NCI-H2171 treated with DMSO at 0.1 percent for 48 hours (cell line): ENCODE results near the gene PRIMPOL.

ENCODE experiments used
- DNase-seq: peaks from one replicate; lab custom pipeline; 2025; lab: John Stamatoyannopoulos, UW

PRIMPOL gene

GRCh38 chr4:184666670-184667069 lies 17.1 kb downstream of the PRIMPOL start:
- no peak for DNase-seq

GRCh38 chr4:184668096-184668495 lies 18.6 kb downstream of the PRIMPOL start:
- no peak for DNase-seq

GRCh38 chr4:184668511-184669114 lies 19.1 kb downstream of the PRIMPOL start:
- DNase-seq = no peak

- no peak for DNase-seq
Observed at GRCh38 chr4:184669251-184669650, 19.7 kb downstream of the PRIMPOL start.

- DNase-seq = no peak
Observed at GRCh38 chr4:184671101-184671500, 21.6 kb downstream of the PRIMPOL start.

- no peak for DNase-seq
Observed at GRCh38 chr4:184672741-184673140, 23.2 kb downstream of the PRIMPOL start.

DNA sequence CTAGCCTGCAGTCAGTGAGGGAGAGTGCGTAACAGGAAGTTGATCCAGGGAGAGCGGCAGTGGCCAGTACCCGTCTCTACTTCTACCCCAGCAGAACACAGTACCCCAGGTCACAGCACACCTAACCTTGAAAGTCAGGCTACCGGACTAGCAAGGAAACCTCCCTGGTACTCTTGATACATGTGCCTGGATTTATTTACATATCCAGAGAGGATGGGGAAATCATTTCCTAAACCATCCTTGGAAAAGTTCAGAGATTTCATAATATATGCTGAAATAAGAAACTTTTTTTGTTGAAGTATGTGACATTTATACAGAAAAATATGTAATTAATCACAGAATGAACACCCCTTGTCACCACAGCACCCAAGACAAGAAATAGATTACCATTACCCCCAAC lies 24.5 kb downstream of the PRIMPOL start:
- no peak for DNase-seq

GRCh38 chr4:184675018-184675417 lies 25.5 kb downstream of the PRIMPOL start:
- DNase-seq = no peak

DNA sequence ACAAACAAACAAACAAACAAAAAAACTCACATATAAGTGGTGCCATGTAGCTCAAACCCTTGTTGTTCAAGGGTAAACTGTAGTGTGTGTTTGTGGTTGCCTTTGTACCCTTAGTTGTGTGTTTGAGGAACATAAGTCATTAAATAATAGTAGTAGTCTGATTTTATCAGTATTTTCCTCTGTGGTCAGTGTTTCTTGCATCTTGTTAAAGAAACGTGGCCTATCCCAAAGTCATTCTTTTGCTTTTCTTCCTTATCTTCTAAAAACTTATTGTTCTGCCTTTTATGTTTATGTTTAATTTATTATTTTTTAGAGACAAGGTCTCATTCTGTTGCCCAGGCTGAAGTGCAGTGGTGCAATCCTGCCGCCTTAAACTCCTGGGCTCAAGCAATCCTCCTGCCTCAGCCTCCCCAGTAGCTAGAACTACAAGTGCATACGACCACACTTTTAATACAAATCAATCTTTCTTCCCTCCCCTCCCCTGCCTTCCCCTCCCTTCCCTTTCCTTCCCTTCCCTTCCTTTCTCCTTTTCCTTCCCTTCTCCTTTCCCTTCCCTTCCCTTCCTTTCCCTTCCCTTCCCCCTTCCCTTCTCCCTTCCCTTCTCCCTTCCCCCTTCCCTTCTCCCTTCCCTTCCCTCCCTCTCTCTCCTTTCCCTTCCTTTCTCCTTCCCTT lies 26.4 kb downstream of the PRIMPOL start:
- no peak for DNase-seq

- no peak for DNase-seq
Observed at GRCh38 chr4:184680698-184681097, 31.2 kb downstream of the PRIMPOL start.

DNA sequence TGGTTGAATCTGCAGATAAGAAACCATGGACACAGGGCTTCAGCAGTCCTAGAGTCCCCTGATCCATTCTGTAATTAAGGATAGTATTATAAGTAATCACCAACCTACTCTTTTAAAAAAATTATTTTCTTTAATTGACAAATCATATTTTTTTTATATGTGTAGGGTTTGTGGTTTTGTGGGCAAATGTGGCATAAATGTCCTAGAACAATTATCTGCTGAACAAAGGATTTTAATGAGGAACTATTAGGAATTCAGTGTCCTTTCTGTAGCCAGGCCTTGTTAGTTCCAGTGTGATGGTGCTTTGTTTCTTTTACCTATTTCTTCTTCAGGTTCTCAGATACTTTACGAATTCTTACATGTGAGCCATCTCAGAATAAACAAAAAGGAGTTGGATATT lies 32.4 kb downstream of the PRIMPOL start:
- DNase-seq = no peak

DNA sequence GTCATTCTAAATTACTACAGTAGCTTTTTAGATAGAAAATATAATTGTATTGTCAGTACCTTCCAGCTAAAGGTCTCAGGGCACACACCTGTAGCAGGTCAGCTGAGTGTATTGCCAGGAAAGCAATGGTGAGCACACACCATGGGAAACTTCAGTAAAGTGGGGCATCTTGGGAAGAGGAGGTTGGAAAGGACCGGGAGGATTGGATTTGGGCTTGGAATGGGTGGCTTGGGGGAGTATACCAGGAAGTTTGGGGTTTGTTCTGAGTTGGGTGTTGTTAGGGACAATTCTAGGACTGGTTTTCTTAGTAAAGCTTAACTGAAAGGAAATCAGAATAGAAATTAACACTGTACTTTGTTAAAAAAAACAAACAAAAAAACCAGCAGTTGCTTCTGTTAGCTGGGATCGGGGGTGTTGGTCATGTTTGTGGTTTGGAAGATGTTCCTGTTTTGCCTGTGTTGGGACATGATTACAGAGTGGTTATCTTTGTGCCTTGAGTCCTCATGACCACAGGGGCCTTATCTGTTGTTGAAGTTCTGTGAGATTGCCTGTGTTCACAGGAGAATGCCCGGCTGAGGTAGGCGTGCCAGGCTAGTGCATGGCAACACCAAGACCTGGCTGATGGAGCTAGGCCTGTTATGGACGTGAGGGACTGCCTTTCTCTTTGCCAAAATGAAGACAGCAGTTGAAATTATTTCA lies 35.1 kb downstream of the PRIMPOL start:
- no peak for DNase-seq

DNA sequence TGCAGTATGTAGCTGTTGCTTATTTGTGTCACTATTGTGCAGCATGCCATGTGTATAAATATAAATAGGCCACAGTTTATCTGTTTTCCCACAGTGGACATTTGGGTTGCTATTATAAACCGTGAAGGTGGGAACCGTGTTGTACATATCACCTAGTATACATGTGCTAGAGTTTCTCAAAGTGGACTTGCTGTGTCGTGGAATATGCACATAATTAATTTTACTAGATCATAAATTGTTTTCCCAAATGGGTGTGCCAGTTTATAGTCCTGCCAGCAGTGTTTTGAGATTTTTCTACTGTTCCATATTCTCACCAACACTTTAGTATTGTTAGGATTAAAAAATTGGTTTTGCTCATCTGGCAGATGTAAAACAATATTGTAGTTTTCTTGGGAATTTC lies 38.5 kb downstream of the PRIMPOL start:
- DNase-seq = no peak

- no peak for DNase-seq
Observed at GRCh38 chr4:184688447-184688846, 38.9 kb downstream of the PRIMPOL start.

DNA sequence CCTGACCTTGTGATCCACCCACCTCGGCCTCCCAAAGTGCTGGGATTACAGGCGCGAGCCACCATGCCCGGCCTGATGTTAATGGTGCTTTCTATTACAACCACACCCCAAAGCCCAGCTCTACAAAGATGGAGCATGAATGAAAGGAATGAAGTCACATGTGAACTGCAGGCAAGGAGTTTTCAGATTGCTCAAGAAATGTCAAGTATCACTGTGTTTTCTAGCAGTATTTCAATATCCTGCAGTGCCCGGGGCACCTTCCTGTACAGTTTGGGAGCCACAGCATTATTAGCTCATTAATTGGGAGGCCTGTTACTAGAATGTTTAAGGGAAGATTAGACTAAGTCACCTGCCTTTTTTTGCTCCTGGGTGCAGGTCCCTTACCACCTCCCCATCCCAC lies 40.1 kb downstream of the PRIMPOL start:
- no peak for DNase-seq

DNA sequence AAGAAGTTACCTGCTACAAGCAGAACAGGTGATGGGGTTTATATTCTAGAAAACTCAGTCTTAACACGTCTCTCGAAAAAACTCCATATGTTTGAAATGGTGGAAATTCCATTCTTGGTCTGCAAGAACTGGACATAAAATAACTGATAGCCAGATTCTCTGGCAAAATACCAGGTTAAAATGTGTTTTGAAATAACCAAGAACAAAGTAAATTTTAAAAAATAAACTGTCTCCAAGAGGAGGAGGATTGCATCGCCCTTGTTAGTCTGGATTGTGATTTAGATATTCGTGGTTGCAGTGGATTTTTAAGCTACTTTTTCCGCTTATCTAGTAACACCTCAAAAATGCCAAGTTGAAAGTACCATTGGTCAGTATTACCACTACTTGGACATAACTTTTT lies 43.5 kb downstream of the PRIMPOL start:
- no peak for DNase-seq

GRCh38 chr4:184694412-184694956 lies 44.9 kb downstream of the PRIMPOL start:
- DNase-seq = no peak

- no peak for DNase-seq
Observed at GRCh38 chr4:184695178-184695896, 45.8 kb downstream of the PRIMPOL start.

DNA sequence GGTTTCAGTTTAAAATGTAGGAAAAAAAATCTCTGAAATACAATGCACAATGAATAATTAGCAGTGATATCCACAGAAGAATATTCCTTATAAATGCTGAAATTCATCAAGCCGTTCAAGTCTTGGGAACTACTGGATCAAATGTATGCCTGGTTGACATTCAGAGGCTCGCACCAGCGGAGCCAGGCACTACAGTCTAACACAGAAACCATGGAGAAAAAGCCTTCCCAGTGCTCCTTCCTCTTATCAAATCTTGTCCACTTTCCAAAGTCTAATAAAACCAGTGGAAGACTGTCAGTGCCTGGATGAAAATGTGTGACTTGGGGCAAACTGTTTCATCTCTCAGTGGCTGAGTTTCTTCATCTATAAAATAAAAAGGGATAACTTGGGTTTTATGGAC lies 48.4 kb downstream of the PRIMPOL start:
- no peak for DNase-seq

DNA sequence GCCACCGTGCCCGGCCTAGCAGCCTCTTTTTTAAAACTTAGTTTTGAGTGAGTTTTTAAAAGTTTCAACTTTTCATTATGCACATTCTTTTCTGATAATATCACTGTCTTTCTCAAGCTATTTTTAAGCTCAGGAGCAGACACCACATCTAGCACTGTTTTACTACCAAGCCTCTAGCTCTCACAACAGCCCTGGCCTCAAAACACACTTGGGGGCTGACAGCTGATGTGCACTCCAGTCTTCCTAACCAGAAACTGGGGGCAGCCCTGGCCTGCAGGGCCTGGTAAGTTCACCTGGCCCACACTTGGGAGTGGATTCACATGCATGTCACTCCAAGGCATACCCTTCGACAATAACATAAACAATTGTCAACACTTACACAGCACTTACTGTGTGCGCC lies 50.4 kb downstream of the PRIMPOL start:
- no peak for DNase-seq

DNA sequence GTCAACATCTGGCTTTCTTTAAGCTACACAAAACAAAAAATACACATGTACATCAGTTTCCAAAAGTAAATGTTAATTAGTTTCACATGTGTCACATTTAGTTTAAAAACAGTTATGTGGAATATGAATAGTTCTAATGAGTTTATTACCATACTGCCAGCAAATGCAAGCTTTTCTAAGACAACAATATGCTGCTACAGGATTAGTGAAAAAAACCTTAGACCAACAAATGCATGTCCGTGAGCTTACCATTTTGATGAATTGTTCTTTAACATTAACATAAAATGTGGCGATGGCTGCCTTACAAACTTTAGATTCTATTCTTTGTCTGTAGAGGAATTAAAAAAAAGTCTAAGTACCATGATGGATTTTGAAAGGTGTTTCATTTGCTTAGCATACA lies 52.6 kb downstream of the PRIMPOL start:
- DNase-seq = no peak

GRCh38 chr4:184705692-184706091 lies 56.2 kb downstream of the PRIMPOL start:
- DNase-seq = no peak

GRCh38 chr4:184706453-184706852 lies 56.9 kb downstream of the PRIMPOL start:
- DNase-seq = no peak
